Measurements from ENCODE around the gene DYNC2I2. TPM values are rescaled to one million over a fixed set of nuclear protein-coding genes. Genes with fewer than 3 reads are reported as not detected.

Gene DYNC2I2
- total RNA-seq = 10 to 100 TPM; 21.4 to 44.8 (median 41.1) TPM

DNA sequence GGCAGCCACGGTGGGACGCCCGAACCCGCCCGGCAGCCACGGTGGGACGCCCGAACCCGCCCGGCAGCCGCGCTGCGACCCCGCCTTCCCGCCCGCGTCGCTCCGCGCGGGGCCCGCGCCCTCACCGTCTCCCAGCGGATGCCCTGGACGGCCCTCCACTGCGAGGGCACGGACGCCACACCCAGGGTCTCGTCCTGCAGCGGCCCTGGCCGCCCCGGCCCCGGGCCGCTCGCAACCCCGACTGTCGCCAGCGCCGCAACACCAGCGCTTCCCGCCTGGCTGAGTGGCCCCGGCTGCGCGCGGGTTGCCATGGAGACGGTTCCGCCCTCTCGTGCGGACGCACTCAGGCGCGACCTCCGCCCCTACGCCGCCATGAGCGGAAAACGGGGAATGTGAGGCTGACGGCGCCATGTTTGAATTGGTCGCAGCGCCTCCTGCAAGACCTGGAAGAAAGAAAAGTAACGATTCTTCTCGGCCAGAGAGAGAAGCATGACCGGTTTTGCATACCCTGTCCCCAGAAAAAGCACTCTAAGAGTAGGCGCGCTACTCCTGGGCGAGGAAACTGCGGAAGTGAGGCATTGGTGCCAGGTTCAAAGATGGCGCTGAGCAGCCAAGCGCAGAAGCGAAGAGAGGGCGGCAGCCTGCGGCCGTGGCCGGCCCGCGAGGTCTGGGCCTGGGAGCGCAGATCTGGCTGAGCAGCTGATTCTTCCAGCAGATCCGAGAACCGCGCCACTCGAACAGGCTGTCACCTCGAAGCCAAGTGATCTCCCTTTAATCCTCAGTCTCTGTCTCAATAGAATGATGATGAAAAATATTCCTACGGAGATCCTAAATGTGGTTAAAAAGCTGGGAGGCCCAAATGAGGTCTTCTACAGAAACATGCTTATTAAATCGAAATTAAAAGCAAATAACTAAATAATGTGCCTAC lies at the start of gene DYNC2I2:
Gene DYNC2I2 (minus strand): TSS at position 432 of the 928 bp plus-strand sequence. CDS start 121 bp downstream, at position 311.
- Histone ChIP-seq H3K9me3 (no peaks in the 10 kb centered on the region), H3K27ac (peak within 1 kb of the TSS; percentile 98)
- intact Hi-C loops (cut with DNase I; ENCODE audit: low total_unique reads) = no loop called here

GRCh38 chr9:128706045-128706444 lies 49.4 kb upstream of the DYNC2I2 start:
- Histone ChIP-seq H3K9me3 (no peaks in the 10 kb centered on the region), H3K27ac (no peak overlapping the region), H3K4me1 (no peaks in the 10 kb centered on the region), H3K27me3 (no peaks in the 10 kb centered on the region), H3K4me3 (no peak overlapping the region), H3K36me3 (no peaks in the 10 kb centered on the region)
- TF ChIP-seq CTCF (IDR thresholded peaks at IDR 0.05) (no peak), POLR2A (IDR thresholded peaks at IDR 0.05) (no peak)
- intact Hi-C loops (cut with DNase I; ENCODE audit: low total_unique reads) = no loop called here
- no peak for DNase-seq

More for the DNA sequence above, at the start of gene DYNC2I2:
- peak; percentile 95 for DNase-seq
- no peaks in the 10 kb centered on the region for H3K36me3 ChIP-seq
- no peaks in the 10 kb centered on the region for H3K27me3 ChIP-seq
- TF ChIP-seq POLR2A (IDR thresholded peaks at IDR 0.05) = peak; percentile 25 to 65
- peak in 1 of 4 experiments; percentile 2 for TF ChIP-seq CTCF (IDR thresholded peaks at IDR 0.05)
- H3K4me1 ChIP-seq = peaks cover 0 to 6% of the 10 kb centered on the region in 2 donors
- H3K4me3 ChIP-seq = peak within 1 kb of the TSS; percentile 44 to 56

DNA sequence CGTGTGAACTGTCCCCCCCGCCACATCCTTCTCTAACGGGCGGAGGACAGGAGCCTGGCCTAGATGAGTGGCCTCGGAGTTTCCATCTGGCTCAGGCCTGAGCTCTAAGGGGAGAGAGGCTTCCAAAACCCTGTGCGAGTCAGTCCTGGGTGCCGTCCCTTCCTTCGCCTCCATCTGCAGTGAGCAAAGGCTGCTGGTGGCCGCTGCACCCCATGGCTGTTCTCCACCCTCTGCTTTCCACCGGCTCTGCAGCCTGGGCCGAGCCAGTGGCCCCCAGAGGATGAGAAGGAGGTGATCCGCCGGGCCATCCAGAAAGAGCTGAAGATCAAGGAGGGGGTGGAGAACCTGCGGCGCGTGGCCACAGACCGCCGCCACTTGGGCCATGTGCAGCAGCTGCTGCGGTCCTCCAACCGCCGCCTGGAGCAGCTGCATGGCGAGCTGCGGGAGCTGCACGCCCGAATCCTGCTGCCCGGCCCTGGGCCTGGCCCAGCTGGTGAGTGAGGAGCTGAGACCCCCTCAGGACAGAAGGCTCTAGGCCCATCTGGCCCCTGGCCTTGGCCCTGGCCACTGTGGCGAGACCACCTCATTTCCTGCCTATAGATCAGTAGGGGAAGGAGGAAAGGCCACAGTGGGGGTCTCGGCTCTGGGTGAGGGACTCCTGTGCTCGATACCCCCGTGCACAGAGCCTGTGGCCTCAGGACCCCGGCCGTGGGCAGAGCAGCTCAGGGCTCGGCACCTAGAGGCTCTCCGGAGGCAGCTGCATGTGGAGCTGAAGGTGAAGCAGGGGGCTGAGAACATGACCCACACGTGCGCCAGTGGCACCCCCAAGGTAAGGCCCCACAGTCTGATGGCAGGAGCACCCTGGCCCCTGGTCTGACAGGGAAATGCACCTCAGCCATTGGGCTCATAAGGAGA lies 48.7 kb upstream of the DYNC2I2 start:
- intact Hi-C loops (cut with DNase I; ENCODE audit: low total_unique reads) = no loop called here
- TF ChIP-seq POLR2A (IDR thresholded peaks at IDR 0.05) (no peak), CTCF (IDR thresholded peaks at IDR 0.05) (no peak)
- Histone ChIP-seq H3K4me1 (no peaks in the 10 kb centered on the region), H3K9me3 (no peaks in the 10 kb centered on the region), H3K27ac (no peak overlapping the region), H3K27me3 (no peaks in the 10 kb centered on the region), H3K36me3 (no peaks in the 10 kb centered on the region), H3K4me3 (no peak overlapping the region)
- no peak for DNase-seq

DNA sequence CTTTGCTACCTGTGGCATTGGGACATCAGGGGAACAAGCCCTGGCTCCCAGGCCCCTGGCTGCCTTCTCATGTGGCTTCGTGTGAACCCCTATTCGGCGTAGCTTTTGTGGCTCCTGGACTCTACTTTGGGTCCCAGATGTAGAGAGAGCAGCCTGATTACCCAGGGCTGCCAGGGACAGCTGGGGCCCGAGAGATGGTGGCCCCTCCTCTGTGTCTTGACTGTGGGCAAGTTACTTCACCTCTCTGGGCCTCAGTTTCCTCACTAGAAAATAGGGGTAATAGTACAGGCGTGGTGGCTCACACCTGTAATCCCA lies 47.7 kb upstream of the DYNC2I2 start:
- intact Hi-C loops (cut with DNase I; ENCODE audit: low total_unique reads) = no loop called here
- H3K4me3 ChIP-seq = no peak overlapping the region
- DNase-seq = no peak

More for the DNA sequence above, 47.7 kb upstream of the DYNC2I2 start:
- H3K4me1 ChIP-seq = no peaks in the 10 kb centered on the region
- no peaks in the 10 kb centered on the region for H3K27me3 ChIP-seq
- no peaks in the 10 kb centered on the region for H3K9me3 ChIP-seq
- TF ChIP-seq POLR2A (IDR thresholded peaks at IDR 0.05) = no peak
- TF ChIP-seq CTCF (IDR thresholded peaks at IDR 0.05) = no peak
- peak overlapping the region; percentile 85 to 89 for H3K27ac ChIP-seq
- no peaks in the 10 kb centered on the region for H3K36me3 ChIP-seq

All from uterus (tissue), 4 donors.